HFFc6 (cell line): ENCODE data around the gene KLHL30. TPM values are rescaled to one million over a fixed set of nuclear protein-coding genes. Genes with fewer than 3 reads are reported as not detected.
A peak's percentile ranks its signal among the peaks of the same experiment; 100 is the strongest.

Experiments
- DNase-seq: peaks from one replicate; pipeline ENCODE4 v3.0.0-alpha.2; 2018
- H3K27ac Mint-ChIP-seq: 2 replicates; pipeline ENCODE4 v1.8.0; 2020; ENCODE audit warnings: mild to moderate bottlenecking, mixed read lengths
- H3K27me3 Mint-ChIP-seq: 2 replicates; pipeline ENCODE4 v1.8.0; 2021; ENCODE audit warnings: mild to moderate bottlenecking, moderate library complexity, mixed read lengths; ENCODE audit not compliant: insufficient read depth
- H3K36me3 Mint-ChIP-seq: 2 replicates; pipeline ENCODE4 v1.8.0; 2021; ENCODE audit warnings: low read depth, mixed read lengths
- H3K4me1 Mint-ChIP-seq: 2 replicates; pipeline ENCODE4 v1.8.0; 2020; ENCODE audit warnings: low read depth, mixed read lengths
- H3K4me3 Mint-ChIP-seq: 2 replicates; pipeline ENCODE4 v1.8.0; 2020; ENCODE audit warnings: mild to moderate bottlenecking, moderate library complexity, mixed read lengths
- H3K9me3 Mint-ChIP-seq: 2 replicates; pipeline ENCODE4 v1.8.0; 2020; ENCODE audit warnings: mild to moderate bottlenecking, mixed read lengths
- CTCF ChIP-seq: fragments of 200-600 bp; sonication (generic); IDR thresholded peaks from 2 replicates; pipeline ENCODE4 v1.5.0; 2021; ENCODE audit warnings: antibody characterized with exemption, mild to moderate bottlenecking
- total RNA-seq, 6 experiments: library from RNA; stranded (reverse); fragmentation: NEBNext Ultra II Directional; extraction: Animal tissue kit (Norgen Biotek cat#: 25700); gene quantifications; 2 replicates in 1 of 6; 3 replicates in 5 of 6; pipeline ENCODE4 v1.2.3, GENCODE V29; 2021

KLHL30 gene
- total RNA-seq, 6 experiments from 2014 or later = 0.05 to 0.14 (median 0.12) TPM; not detected in 2

GRCh38 chr2:238163481-238164198, 25.2 kb downstream of the KLHL30 start:
- no peak for DNase-seq
- Mint-ChIP-seq H3K27me3 (peaks cover 2% of the 10 kb centered on the region), H3K36me3 (peaks cover 4% of the 10 kb centered on the region; the same call in 1 of the 2 replicates), H3K4me3 (no peak overlapping the region), H3K4me1 (peaks cover 10% of the 10 kb centered on the region), H3K27ac (no peak overlapping the region), H3K9me3 (no peaks in the 10 kb centered on the region)
- no peak for TF ChIP-seq CTCF

DNA sequence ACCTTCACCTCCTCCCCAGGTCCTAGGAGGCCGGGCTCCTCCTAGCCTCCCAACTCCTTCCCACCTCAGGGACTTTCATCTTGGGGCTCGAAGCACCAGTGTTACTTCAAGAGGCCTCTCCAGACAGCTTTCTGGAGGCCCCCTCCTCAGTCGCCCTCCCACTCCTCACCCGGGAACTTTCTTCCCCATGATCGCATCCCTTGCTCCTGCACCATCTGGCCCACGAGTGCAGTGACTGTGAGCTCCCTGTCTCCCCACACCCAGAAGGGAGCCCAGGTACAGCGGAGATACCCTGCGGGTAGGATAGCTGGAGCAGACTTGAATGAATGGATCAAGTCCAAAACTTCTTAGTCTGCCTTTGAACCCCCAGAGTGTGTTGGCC, 26.4 kb downstream of the KLHL30 start:
- peaks cover 11% of the 10 kb centered on the region for H3K36me3 Mint-ChIP-seq
- H3K27ac Mint-ChIP-seq = 0 out of 2 replicates have a peak overlapping the region, but pooled peaks have one; percentile 9
- no peak for TF ChIP-seq CTCF
- no peaks in the 10 kb centered on the region for H3K9me3 Mint-ChIP-seq
- H3K27me3 Mint-ChIP-seq = peaks cover 2% of the 10 kb centered on the region
- H3K4me3 Mint-ChIP-seq = no peak overlapping the region
- DNase-seq = no peak
- H3K4me1 Mint-ChIP-seq = peaks cover 22% of the 10 kb centered on the region

DNA sequence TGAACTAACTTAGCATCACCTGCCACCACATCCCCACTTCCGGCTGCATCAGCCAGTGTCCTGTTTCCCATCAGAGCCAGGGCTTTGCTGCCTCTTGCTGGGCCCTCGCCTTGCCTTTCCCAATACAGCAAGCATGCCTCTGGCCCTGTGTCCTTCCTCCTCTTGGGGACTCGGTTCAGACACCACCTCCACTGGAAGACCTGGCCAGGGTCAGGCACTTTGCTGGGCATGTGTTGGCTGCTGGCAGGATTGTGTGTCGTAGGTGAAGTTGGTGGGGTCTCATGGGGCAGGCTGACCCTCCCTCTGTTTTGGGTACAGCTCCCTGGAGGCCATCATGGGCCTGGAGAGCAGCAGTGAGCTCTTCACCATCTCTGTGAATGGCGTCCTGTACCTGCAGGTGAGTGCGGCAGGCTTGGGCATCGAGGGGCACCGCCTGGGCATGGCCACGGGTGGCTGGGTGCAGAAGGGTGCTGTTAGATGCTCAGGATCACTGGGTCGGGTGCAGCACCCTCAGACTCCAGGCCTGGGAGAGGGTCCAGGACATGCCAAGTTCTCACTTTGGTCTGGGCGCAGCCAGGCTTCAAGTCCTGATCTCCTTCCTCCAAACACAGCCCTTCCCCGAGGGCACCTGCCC, 26.9 kb downstream of the KLHL30 start:
- TF ChIP-seq CTCF = no peak
- Mint-ChIP-seq H3K27ac (0 out of 2 replicates have a peak overlapping the region, but pooled peaks have one; percentile 9), H3K4me3 (no peak overlapping the region), H3K36me3 (peaks cover 15% of the 10 kb centered on the region), H3K9me3 (no peaks in the 10 kb centered on the region), H3K4me1 (peaks cover 27% of the 10 kb centered on the region), H3K27me3 (peaks cover 2% of the 10 kb centered on the region)
- no peak for DNase-seq

DNA sequence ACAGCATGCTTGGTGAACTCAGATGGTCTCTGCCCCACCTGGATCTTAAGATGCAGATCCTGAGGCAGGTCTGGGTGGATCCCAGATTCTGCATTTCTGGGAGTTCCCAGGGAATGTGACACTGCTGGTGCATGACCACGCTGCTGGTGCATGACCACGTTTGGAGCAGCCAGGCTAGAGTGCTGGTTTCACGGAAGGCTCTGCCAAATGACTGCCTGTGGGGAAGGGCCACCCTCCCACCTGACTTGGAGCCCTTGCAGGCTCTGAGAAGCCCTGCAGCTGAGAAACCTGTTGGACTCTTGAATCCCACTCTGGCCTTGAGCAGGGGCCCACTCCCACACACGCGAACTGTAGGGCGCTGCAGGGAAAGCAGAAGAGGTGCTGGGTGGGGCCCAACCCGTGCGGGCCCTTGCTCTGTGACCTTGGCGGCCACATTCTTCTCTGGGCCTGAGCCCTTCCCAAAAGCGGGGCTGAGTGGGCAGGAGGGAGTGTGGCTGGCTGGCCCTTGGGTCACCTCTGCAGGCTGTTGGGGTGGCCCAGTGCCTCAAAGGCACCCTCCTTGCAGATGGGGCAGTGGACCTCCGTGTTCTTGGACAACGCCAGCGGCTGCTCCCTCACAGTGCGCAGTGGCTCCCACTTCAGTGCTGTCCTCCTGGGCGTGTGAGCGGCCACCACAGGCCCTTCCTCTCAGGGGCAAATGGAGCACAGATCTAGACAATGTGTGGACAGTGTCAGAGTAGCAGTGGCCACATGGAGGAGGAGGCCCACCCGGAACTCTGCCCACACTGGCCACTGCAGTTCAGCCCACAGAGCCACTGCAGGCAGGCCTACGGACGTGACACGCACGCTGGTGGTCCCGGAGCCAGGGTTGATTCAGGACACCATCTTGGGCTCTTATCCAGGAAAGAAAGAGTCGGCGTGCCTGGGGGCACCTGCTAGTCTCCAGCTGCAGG, 28.2 kb downstream of the KLHL30 start:
- no peak overlapping the region for H3K27ac Mint-ChIP-seq
- DNase-seq = no peak
- H3K9me3 Mint-ChIP-seq = no peaks in the 10 kb centered on the region
- H3K27me3 Mint-ChIP-seq = peaks cover 2% of the 10 kb centered on the region
- no peak overlapping the region for H3K4me3 Mint-ChIP-seq
- H3K4me1 Mint-ChIP-seq = peaks cover 40% of the 10 kb centered on the region
- TF ChIP-seq CTCF = no peak
- peaks cover 22% of the 10 kb centered on the region for H3K36me3 Mint-ChIP-seq

- Mint-ChIP-seq H3K4me1 (peaks cover 47% of the 10 kb centered on the region), H3K4me3 (no peak overlapping the region), H3K9me3 (no peaks in the 10 kb centered on the region), H3K36me3 (peaks cover 29% of the 10 kb centered on the region), H3K27me3 (peaks cover 2% of the 10 kb centered on the region), H3K27ac (no peak overlapping the region)
- no peak for TF ChIP-seq CTCF
- DNase-seq = no peak
These were observed 28.9 kb downstream of the KLHL30 start for GRCh38 chr2:238167344-238167715.
